H9 (cell line): Measurements from ENCODE around the gene BIRC6. TPM values are rescaled to one million over a fixed set of nuclear protein-coding genes. Genes with fewer than 3 reads are reported as not detected.
A peak's percentile ranks its signal among the peaks of the same experiment; 100 is the strongest.

Experiments
- DNase-seq: peaks from one replicate; pipeline ENCODE4 v3.0.0-alpha.2; 2017
- H2AFZ ChIP-seq: one replicate; pipeline ENCODE4 v1.6.1; 2013; ENCODE audit warnings: mild to moderate bottlenecking, low read length, control low read depth, moderate library complexity
- H2AK5ac ChIP-seq: 2 replicates; pipeline ENCODE4 v1.6.1; 2013; ENCODE audit warnings: low read length, control low read depth, mixed read lengths; ENCODE audit not compliant: insufficient read length
- H2BK120ac ChIP-seq: one replicate; pipeline ENCODE4 v1.6.1; 2013; ENCODE audit warnings: low read depth, mild to moderate bottlenecking, low read length, control low read depth, inconsistent platforms; ENCODE audit not compliant: poor library complexity, severe bottlenecking
- H2BK12ac ChIP-seq: 2 replicates; pipeline ENCODE4 v1.6.1; 2013; ENCODE audit warnings: low read length, control low read depth, mixed read lengths, low read depth; ENCODE audit not compliant: insufficient read length
- H2BK15ac ChIP-seq: 2 replicates; pipeline ENCODE4 v1.6.1; 2013; ENCODE audit warnings: low read depth, low read length, control low read depth
- H2BK20ac ChIP-seq: one replicate; pipeline ENCODE4 v1.6.1; 2013; ENCODE audit warnings: low read depth, mild to moderate bottlenecking, low read length, control low read depth, inconsistent platforms; ENCODE audit not compliant: poor library complexity, severe bottlenecking
- H2BK5ac ChIP-seq: 2 replicates; pipeline ENCODE4 v1.6.1; 2013; ENCODE audit warnings: low read length, control low read depth, mixed read lengths; ENCODE audit not compliant: insufficient read length
- H3K14ac ChIP-seq: 2 replicates; pipeline ENCODE4 v1.6.1; 2013; ENCODE audit warnings: low read length, control low read depth; ENCODE audit not compliant: insufficient read depth
- H3K18ac ChIP-seq: 2 replicates; pipeline ENCODE4 v1.6.1; 2013; ENCODE audit warnings: low read depth, mild to moderate bottlenecking, mixed read lengths, low read length, control low read depth; ENCODE audit not compliant: insufficient read length
- H3K23ac ChIP-seq: 2 replicates; pipeline ENCODE4 v1.6.1; 2013; ENCODE audit warnings: low read length, control low read depth, mixed read lengths, low read depth; ENCODE audit not compliant: insufficient read length
- H3K23me2 ChIP-seq: 2 replicates; pipeline ENCODE4 v1.6.1; 2013; ENCODE audit warnings: low read depth, mild to moderate bottlenecking, mixed read lengths, low read length, control low read depth; ENCODE audit not compliant: insufficient read length, poor library complexity, severe bottlenecking
- H3K27ac ChIP-seq: 2 replicates; pipeline ENCODE4 v1.5.1; 2013; ENCODE audit warnings: low read length, control low read depth, mixed read lengths, low read depth; ENCODE audit not compliant: insufficient read length
- H3K27me3 ChIP-seq: 2 replicates; pipeline ENCODE4 v1.6.1; 2013; ENCODE audit warnings: low read length, control low read depth, inconsistent platforms; ENCODE audit not compliant: insufficient read depth
- H3K4ac ChIP-seq: 2 replicates; pipeline ENCODE4 v1.6.1; 2013; ENCODE audit warnings: low read depth, mild to moderate bottlenecking, control low read depth, inconsistent platforms, low read length, moderate library complexity
- H3K4me1 ChIP-seq: 2 replicates; pipeline ENCODE4 v1.6.1; 2013; ENCODE audit warnings: low read length, control low read depth, inconsistent platforms; ENCODE audit not compliant: insufficient read depth
- H3K4me2 ChIP-seq: 2 replicates; pipeline ENCODE4 v1.6.1; 2013; ENCODE audit warnings: low read length, control low read depth, mixed read lengths; ENCODE audit not compliant: insufficient read length, insufficient read depth
- H3K56ac ChIP-seq: 2 replicates; pipeline ENCODE4 v1.6.1; 2013; ENCODE audit warnings: low read depth, mild to moderate bottlenecking, mixed read lengths, low read length, control low read depth; ENCODE audit not compliant: insufficient read length
- H3K79me1 ChIP-seq: 2 replicates; pipeline ENCODE4 v1.6.1; 2013; ENCODE audit warnings: low read depth, mild to moderate bottlenecking, moderate library complexity, low read length, control low read depth, inconsistent platforms; ENCODE audit not compliant: insufficient read depth, poor library complexity, severe bottlenecking
- H3K79me2 ChIP-seq: 2 replicates; pipeline ENCODE4 v1.6.1; 2013; ENCODE audit warnings: low read length, control low read depth, inconsistent platforms; ENCODE audit not compliant: insufficient read depth
- H3K9ac ChIP-seq: 2 replicates; pipeline ENCODE4 v1.6.1; 2013; ENCODE audit warnings: low read length, control low read depth, mixed read lengths; ENCODE audit not compliant: insufficient read length; ENCODE audit errors: extremely low read depth
- H3K9me3 ChIP-seq: one replicate; pipeline ENCODE4 v1.6.1; 2013; ENCODE audit warnings: low read depth, low read length, inconsistent platforms; ENCODE audit not compliant: control insufficient read depth
- H3T11ph ChIP-seq: one replicate; pipeline ENCODE4 v1.6.1; 2013; ENCODE audit warnings: mild to moderate bottlenecking, low read length, control low read depth, inconsistent platforms
- H4K20me1 ChIP-seq: one replicate; pipeline ENCODE4 v1.6.1; 2013; ENCODE audit not compliant: control insufficient read depth, insufficient read length, insufficient read depth
- H4K5ac ChIP-seq: 2 replicates; pipeline ENCODE4 v1.6.1; 2013; ENCODE audit warnings: low read depth, mild to moderate bottlenecking, mixed read lengths, low read length, control low read depth; ENCODE audit not compliant: insufficient read length
- H4K8ac ChIP-seq: replicated peaks from 2 replicates; pipeline ENCODE4 v1.6.1; 2013; ENCODE audit warnings: low read length, control low read depth, mixed read lengths, low read depth; ENCODE audit not compliant: insufficient read length
- H4K91ac ChIP-seq: 2 replicates; pipeline ENCODE4 v1.6.1; 2013; ENCODE audit warnings: low read depth, mild to moderate bottlenecking, moderate library complexity, mixed read lengths, low read length, control low read depth; ENCODE audit not compliant: insufficient read length
- H3K27ac Mint-ChIP-seq, 3 experiments: 2 replicates in 2 of 3; 3 replicates in 1 of 3; pipeline ENCODE4 v1.8.0; 2020 to 2021; ENCODE audit warnings: mixed read lengths in 3 of 3, mild to moderate bottlenecking in 1 of 3, moderate library complexity in 1 of 3
- H3K27me3 Mint-ChIP-seq: 2 replicates; pipeline ENCODE4 v1.8.0; 2021; ENCODE audit warnings: low read depth, mild to moderate bottlenecking, moderate library complexity, mixed read lengths
- H3K36me3 Mint-ChIP-seq, 3 experiments: 2 replicates in 2 of 3; 3 replicates in 1 of 3; pipeline ENCODE4 v1.8.0; 2020 to 2021; ENCODE audit warnings: low read depth in 3 of 3, mixed read lengths in 3 of 3; ENCODE audit not compliant: insufficient read depth in 1 of 3
- H3K4me1 Mint-ChIP-seq, 2 experiments: 2 replicates each; pipeline ENCODE4 v1.8.0; 2020; ENCODE audit warnings: mixed read lengths in 2 of 2
- H3K4me3 Mint-ChIP-seq, 2 experiments: 2 replicates in 1 of 2; 3 replicates in 1 of 2; pipeline ENCODE4 v1.8.0; 2020 to 2021; ENCODE audit warnings: mild to moderate bottlenecking in 2 of 2, mixed read lengths in 2 of 2, moderate library complexity in 1 of 2
- H3K9me3 Mint-ChIP-seq, 2 experiments: 2 replicates in 1 of 2; 3 replicates in 1 of 2; pipeline ENCODE4 v1.8.0; 2020; ENCODE audit warnings: mild to moderate bottlenecking in 2 of 2, mixed read lengths in 2 of 2, moderate library complexity in 1 of 2
- CTCF ChIP-seq: fragments of 200-600 bp; sonication (generic); conservative IDR thresholded peaks from 3 replicates; pipeline ENCODE4 v1.8.0; 2021; ENCODE audit warnings: antibody characterized with exemption, mild to moderate bottlenecking
- WGBS: extraction: QIAGEN DNeasy Blood & Tissue Kit; methylation state at CpG from one replicate; pipeline ENCODE4 v1.1.7; 2013; ENCODE audit warnings: missing lambda C conversion rate, low lambda C conversion rate, mixed read lengths; ENCODE audit not compliant: insufficient read length; ENCODE audit errors: extremely low coverage; 5-methylcytosine and 5-hydroxymethylcytosine counted together
- total RNA-seq: library from RNA; stranded (reverse); gene quantifications from 2 replicates; pipeline ENCODE4 v1.2.1, GENCODE V29; 2021

Gene BIRC6
- total RNA-seq, 1 experiment from 2014 or later: 78.8 TPM

DNA sequence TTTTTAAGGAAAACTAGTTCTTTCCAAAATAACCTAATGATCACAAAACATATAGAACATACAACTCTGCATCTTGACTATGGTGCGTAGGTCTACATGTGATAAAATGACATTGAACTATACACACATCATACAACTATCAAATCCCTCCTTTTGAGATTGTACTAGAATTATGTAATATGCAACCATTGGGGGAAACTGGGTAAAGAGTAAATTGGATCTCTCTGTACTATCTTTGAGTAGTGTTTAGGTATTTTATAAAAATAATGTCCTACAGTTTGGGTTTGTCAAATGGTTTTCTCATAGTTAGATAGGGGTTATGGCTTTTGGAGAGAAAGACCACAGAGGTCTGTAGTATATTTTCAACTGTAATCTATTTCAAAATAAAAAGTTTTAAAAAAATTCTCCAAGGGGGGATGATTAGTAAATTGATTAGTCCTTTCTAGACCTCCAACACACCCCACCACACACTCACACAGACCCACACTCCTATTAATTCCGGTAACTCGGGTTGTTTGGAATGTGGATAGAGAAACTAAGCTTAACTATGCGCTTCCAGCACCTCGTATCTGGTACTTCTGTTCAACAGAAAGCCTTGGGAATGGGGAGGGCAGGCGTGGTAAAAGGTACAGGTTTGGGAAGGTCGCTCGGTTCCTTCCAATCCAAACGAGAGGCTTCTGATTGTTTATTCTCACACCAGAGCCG lies 695 bp upstream of the BIRC6 start:
- WGBS: no CpG with 5 or more reads among the region's 10 CpGs
- peak overlapping the region; percentile 85; the same call in 1 of the 2 replicates for H3K14ac ChIP-seq
- no peaks in the 10 kb centered on the region for H3K9me3 ChIP-seq
- no peaks in the 10 kb centered on the region for H3K79me1 ChIP-seq
- no peaks in the 10 kb centered on the region for H4K20me1 ChIP-seq
- no peaks in the 10 kb centered on the region for H3K4me1 ChIP-seq
- no peak overlapping the region for H3T11ph ChIP-seq
- H2BK12ac ChIP-seq: no peak overlapping the region
- no peak overlapping the region for H3K56ac ChIP-seq
- no peaks in the 10 kb centered on the region for H3K27me3 ChIP-seq
- peaks cover 4% of the 10 kb centered on the region for H3K23me2 ChIP-seq
- H3K27ac ChIP-seq: peak overlapping the region; percentile 61
- DNase-seq: no peak
- H4K5ac ChIP-seq: no peak overlapping the region
- H2BK20ac ChIP-seq: no peak overlapping the region
- peaks cover 28% of the 10 kb centered on the region; the same call in 1 of the 2 replicates for H3K79me2 ChIP-seq
- Mint-ChIP-seq H3K9me3 (no peaks in the 10 kb centered on the region), H3K4me1 (peaks cover 22 to 25% of the 10 kb centered on the region in 2 experiments), H3K36me3 (peaks cover 4 to 17% (median 16%) of the 10 kb centered on the region in 3 experiments; a peak in 6 of 7 replicates), H3K27ac (peak overlapping the region; percentile 96 to 98 (median 98); a peak in 6 of 7 replicates), H3K4me3 (peak overlapping the region; percentile 83 to 91), H3K27me3 (no peaks in the 10 kb centered on the region)
- peak overlapping the region; percentile 58 for H3K9ac ChIP-seq
- no peak overlapping the region for H2AFZ ChIP-seq
- no peak overlapping the region for H2BK5ac ChIP-seq
- no peak overlapping the region for H2BK120ac ChIP-seq
- no peak for TF ChIP-seq CTCF
- no peak overlapping the region for H3K4ac ChIP-seq
- H3K23ac ChIP-seq: no peak overlapping the region
- H3K18ac ChIP-seq: peak overlapping the region; percentile 52
- no peak overlapping the region for H4K91ac ChIP-seq
- H2BK15ac ChIP-seq: no peak overlapping the region
- H4K8ac ChIP-seq: no peak overlapping the region
- H3K4me2 ChIP-seq: peak overlapping the region; percentile 76
- no peak overlapping the region for H2AK5ac ChIP-seq
